NCI-H1436 treated with DMSO at 0.1 percent for 48 hours (cell line): Measurements from ENCODE around the gene PTPRK.
"Not testable (repeated sequence)": the region's sequence is repeated elsewhere in the genome, so short reads cannot be mapped to it uniquely, and the experiment has no call there.

Experiments used
- DNase-seq: peaks from one replicate; lab custom pipeline; 2025; lab: John Stamatoyannopoulos, UW

The PTPRK gene

GRCh38 chr6:128439627-128440026 lies 80.8 kb downstream of the PTPRK start:
- DNase-seq, result no peak

GRCh38 chr6:128438393-128438792 lies 82.0 kb downstream of the PTPRK start:
- DNase-seq, result no peak

DNA sequence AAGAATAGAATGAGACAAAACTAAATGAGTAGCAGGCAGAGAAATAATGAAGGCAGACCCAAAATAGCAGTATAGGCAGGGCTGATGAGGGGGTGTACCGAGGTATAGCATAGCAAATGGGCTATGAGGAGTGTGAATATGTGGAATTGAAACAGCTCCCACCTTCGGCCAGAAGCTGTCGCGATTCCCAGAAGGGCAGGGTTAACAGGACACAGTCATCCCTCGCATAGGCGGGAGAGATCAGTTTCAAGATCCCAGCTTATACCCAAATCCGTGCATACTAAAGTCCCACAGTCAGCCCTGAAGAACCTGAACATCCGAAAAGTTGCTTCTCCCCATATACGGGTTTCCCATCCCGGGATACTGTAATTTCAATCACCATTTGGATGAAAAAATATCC lies 82.7 kb downstream of the PTPRK start:
- no peak for DNase-seq

DNA sequence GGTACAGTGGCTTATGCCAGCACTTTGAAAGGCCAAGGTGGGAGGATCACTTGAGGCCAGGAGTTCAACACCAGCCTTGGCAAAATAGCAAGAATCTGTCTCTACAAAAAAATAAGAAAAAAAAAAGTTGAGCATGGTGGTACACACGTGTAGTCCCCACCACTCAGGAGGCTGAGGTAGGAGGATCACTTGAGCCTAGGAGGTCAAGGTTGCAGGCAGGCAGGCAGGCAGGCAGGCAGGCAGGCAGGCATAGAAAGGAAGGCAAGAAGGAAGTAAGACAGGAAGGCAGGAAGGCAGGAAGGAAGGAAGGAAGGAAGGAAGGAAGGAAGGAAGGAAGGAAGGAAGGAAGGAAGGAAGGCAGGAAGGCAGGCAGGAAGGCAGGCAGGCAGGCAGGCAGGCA lies 85.6 kb downstream of the PTPRK start:
- DNase-seq, result not testable (repeated sequence)

DNA sequence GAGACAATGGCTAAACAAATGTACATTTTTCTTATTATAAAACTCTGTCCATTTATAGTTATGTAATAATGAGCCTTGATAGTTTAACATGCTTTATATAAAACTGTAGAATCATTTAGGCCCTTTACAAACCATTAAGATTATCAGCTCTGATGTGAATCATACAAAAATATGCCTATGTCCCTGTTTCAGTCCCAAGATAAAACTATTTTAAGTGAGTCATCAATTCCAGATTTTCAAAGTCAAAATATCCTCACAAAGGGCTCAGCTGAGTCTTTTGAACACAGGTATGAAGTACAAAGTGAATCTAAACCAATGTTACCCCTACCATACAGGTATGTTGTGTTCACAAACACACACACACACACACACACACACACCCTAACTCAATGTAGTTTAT lies 88.0 kb downstream of the PTPRK start:
- no peak for DNase-seq

- no peak for DNase-seq
These were observed 93.3 kb downstream of the PTPRK start for GRCh38 chr6:128427139-128427538.

DNA sequence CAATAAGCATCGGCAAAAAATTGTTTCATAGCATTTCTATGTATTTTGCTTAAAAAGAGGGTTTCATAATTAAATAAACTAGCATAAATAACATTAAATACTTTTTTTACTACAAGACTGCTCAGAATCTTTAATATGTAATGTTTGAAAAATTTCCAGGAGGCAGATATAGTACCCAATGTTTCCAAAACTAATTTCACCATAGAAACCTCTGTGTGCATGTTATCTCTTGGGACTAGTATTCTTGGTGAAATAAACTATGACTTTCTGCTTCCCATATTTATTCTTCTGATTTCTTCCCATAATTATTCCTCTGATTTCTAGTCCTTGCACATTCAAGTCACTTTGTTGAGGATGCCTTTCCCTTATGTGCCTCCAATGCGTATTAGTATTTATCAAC lies 94.5 kb downstream of the PTPRK start:
- DNase-seq, result no peak

DNA sequence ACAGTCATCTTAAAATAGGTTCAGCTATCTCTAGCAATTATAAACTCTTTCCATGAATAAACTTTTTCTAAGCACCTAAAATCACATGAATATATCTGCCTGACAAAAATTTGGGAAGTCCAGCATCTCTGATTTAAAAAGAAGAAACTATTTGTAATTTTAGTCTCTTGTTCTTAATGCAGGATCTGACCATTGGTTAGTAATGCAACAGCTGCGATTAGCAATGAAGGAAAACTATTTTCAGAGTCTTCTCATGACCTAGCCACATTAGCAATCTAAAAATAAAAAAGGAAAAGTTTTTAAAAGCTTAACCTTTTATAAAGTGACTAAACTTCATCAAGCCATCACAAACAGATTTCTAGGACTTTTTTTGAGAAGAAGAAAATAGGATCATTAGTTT lies 97.5 kb downstream of the PTPRK start:
- no peak for DNase-seq

DNA sequence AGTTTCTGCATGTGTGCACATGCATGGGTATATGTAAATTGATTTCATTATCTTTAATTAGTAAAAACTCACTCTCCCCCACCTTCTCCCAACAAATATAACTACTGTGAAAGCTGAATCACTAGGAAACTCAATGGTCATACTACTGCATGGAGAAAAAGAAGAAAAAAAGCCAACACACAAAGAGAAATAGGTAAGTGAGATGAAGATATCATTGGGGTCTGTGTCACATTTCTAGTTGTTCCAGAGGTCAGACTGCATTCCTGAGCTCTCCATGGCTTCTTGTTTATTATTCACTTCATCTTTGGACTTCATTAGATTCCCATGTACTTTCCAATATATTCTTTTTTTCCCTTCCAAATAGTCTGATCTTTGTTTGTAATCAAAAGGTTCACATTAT lies 98.2 kb downstream of the PTPRK start:
- no peak for DNase-seq

- no peak for DNase-seq
These were observed 98.6 kb downstream of the PTPRK start for GRCh38 chr6:128421788-128422187.

GRCh38 chr6:128417698-128418097 lies 102.7 kb downstream of the PTPRK start:
- no peak for DNase-seq

GRCh38 chr6:128415387-128415786 lies 105.0 kb downstream of the PTPRK start:
- no peak for DNase-seq

DNA sequence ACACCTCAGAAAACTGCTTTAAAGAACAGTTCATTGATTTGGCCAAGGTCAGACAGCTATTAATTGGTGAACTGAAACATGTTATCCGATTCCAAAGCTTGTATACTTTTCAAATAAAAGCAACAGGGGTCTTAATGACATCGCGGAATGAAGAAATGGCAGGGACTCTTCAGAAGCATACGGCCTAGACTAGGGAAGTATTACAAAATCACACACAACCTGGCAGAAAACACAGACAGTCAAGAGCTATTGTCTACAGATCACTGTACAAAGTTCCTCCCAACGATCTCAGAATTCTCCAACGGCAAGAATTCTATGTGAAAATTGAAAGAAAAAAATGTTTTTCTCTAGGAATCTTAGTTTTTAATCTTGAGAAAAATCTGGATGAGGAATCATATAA lies 105.5 kb downstream of the PTPRK start:
- no peak for DNase-seq

DNA sequence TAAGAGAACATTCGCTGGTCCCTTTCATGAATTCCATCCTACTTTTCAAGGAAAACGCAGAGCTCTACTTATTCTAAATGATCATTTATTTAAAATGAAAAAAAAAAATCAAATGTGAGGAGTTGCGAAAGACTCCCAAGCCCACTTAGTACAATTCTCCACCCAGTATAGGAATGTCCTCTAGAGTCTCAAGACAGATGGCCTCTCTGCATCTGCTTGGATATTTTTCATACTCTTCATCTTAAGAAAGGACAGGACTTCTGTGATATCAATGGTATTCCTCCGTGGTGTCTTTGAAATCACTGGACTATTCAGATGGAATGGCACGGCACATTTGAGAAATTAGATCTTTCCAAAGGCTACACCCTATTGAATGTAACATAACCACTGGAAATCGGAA lies 107.1 kb downstream of the PTPRK start:
- no peak for DNase-seq

GRCh38 chr6:128412680-128413079 lies 107.7 kb downstream of the PTPRK start:
- no peak for DNase-seq

DNA sequence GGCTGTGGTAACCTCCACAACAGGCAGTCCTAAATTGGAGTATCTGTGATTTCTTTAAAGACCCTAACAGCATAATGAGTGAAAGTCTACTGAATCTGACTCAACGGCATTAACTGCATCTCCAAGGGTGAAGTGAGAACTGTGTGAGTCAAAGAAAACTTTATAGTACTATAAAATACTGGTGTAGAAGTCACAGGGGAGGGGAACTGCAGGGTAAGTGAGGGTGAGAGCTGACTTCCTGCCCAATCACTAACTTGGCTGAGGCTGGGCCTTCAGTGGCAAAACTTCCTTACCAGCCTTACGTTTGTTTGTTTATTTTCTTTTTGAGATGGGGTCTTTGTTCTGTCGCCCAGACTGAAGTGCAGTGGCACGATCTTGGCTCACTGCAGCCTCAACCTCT lies 109.8 kb downstream of the PTPRK start:
- DNase-seq, result no peak

DNA sequence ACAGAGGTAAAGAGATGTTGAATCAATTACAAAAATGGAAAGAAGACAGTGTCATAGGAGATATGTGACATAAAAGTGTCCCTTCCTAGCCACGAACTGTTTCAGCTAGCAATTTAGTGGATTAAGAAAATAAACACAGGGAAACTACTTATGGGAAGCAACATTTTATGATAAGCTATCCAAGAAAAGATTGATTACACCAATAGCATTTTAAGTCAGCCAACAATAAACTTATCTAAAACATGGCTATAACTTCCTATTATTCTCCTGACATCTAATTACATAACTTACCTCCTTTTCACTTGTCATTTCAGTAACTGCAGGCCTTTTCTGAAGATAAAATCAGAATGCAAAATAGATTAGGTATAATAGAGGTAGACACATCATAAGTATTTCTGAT lies 111.4 kb downstream of the PTPRK start:
- DNase-seq, result no peak

- DNase-seq, result no peak
These were observed 113.9 kb downstream of the PTPRK start for GRCh38 chr6:128406453-128406852.

GRCh38 chr6:128403618-128404444 lies 116.6 kb downstream of the PTPRK start:
- no peak for DNase-seq

- no peak for DNase-seq
These were observed 119.5 kb downstream of the PTPRK start for GRCh38 chr6:128400875-128401274.

GRCh38 chr6:128397996-128398395 lies 122.4 kb downstream of the PTPRK start:
- DNase-seq, result no peak

DNA sequence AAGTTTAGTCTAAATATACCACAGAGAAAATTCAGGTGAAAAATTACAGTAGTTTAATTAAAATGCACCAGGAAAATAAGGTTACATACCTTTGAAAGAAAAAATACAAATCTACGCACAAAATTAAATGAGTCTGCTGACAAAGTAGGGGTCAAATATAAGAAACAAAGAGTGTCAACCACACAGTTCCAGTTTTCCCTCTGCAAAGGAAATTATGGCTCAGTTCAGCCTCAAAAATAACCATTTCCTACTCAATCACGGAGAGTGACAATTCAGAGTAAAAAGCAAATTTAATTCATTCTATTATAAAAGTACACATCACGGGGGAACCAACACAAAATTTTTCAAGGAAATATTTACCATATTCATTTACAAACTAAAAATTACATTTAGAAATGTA lies 124.8 kb downstream of the PTPRK start:
- no peak for DNase-seq

- DNase-seq, result no peak
These were observed 125.2 kb downstream of the PTPRK start for GRCh38 chr6:128395188-128395587.

DNA sequence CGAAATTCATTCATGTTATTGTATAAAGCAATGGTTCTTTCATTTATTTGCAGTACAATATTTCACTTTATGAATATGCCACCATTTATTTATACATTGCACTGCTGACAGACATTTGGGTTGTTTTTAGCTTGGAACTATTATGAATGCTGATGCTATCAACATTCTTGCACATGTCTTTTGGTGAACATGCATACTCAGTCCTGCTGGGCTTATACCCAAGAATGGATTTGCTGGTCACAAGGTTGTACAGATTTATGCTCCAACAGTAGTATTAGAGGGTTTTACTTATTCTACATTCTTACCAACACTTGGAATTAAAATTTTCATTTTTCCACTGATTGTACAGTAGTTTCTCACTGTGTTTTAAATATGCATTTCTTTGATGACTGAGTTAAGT lies 126.2 kb downstream of the PTPRK start:
- no peak for DNase-seq
